ENCODE results near the gene IGFBP5. TPM values are rescaled to one million over a fixed set of nuclear protein-coding genes. Genes with fewer than 3 reads are reported as not detected.

IGFBP5 gene
- total RNA-seq, 1 experiment from 2014 or later: 3.9 TPM

- TF ChIP-seq EGR1 (IDR thresholded peaks at IDR 0.05; ENCODE audit: low read depth) (no peak), ZNF274 (IDR thresholded peaks at IDR 0.05; ENCODE audit: low read depth, low read length) (no peak), JUND (IDR thresholded peaks at IDR 0.05) (no peak), MAX (IDR thresholded peaks at IDR 0.05) (no peak), POLR2A (IDR thresholded peaks at IDR 0.05; ENCODE audit: borderline replicate concordance, extremely low read depth, insufficient read depth, insufficient read length) (no peak), FOSL1 (IDR thresholded peaks at IDR 0.05; ENCODE audit: low read depth) (no peak), SRF (IDR thresholded peaks at IDR 0.05; ENCODE audit: low read depth) (no peak), CEBPB (IDR thresholded peaks at IDR 0.05; ENCODE audit: low read depth) (no peak), EZH2phosphoT487 (IDR thresholded peaks at IDR 0.05; ENCODE audit: borderline replicate concordance) (no peak), ELF1 (IDR thresholded peaks at IDR 0.05; ENCODE audit: borderline replicate concordance, low read depth) (no peak), CBX3 (IDR thresholded peaks at IDR 0.05; ENCODE audit: low read depth) (no peak), SP1 (IDR thresholded peaks at IDR 0.05; ENCODE audit: low read depth) (no peak), TCF7L2 (IDR thresholded peaks at IDR 0.05; ENCODE audit: borderline replicate concordance, extremely low read depth, insufficient read depth, insufficient read length) (no peak), SIN3A (IDR thresholded peaks at IDR 0.05; ENCODE audit: low read depth) (no peak), ZBTB33 (IDR thresholded peaks at IDR 0.05; ENCODE audit: extremely low read depth, insufficient replicate concordance, low read length) (no peak), ATF3 (IDR thresholded peaks at IDR 0.05) (no peak), POLR2AphosphoS5 (IDR thresholded peaks at IDR 0.05; ENCODE audit: low read depth, low read length) (no peak), ZFX (IDR thresholded peaks at IDR 0.05) (no peak)
- Histone ChIP-seq H3K4me1 (ENCODE audit: control insufficient read depth in 1 of 2, insufficient read depth in 2 of 2, low read length in 2 of 2) (peaks cover 30 to 44% of the 10 kb centered on the region in 2 experiments), H4K20me1 (ENCODE audit: insufficient read depth) (no peaks in the 10 kb centered on the region), H3K36me3 (ENCODE audit: control insufficient read depth in 1 of 2, insufficient read depth in 2 of 2, low read length in 2 of 2) (no peaks in the 10 kb centered on the region), H3K27ac (ENCODE audit: low read depth, low read length) (no peak overlapping the region), H3K4me3 (replicated peaks in 1 of 2; ENCODE audit: low read depth in 1 of 2, low read length in 2 of 2) (peak overlapping the region; percentile 43 to 81), H3K9me2 (ENCODE audit: insufficient read depth) (no peaks in the 10 kb centered on the region), H3K9me3 (ENCODE audit: control insufficient read depth in 1 of 2, insufficient read depth in 1 of 2, low read depth in 1 of 2, low read length in 2 of 2) (no peaks in the 10 kb centered on the region), H2AFZ (ENCODE audit: low read depth, low read length, poor library complexity, severe bottlenecking) (peak overlapping the region; percentile 90), H3K9ac (ENCODE audit: low read length) (peak overlapping the region; percentile 52), H3K79me2 (ENCODE audit: insufficient read depth, low read length) (peaks cover 25% of the 10 kb centered on the region), H3K27me3 (ENCODE audit: insufficient read depth, low read length) (no peaks in the 10 kb centered on the region), H3K4me2 (ENCODE audit: low read length) (peak overlapping the region; percentile 95)
- ChIA-PET CTCF (no interaction called here), POLR2A (no interaction called here), RAD21 (ENCODE audit: low non-redundant PET in 1 of 2, low total read pairs in 2 of 2, uncharacterized antibody in 2 of 2, unreplicated experiment in 2 of 2) (no interaction called here)
- intact Hi-C loops (cut with micrococcal nuclease): no loop called here
- DNase-seq (ENCODE audit: low read depth, low spot score): no peak
- ATAC-seq: no peak
- BruUV-seq (replicated peaks): no TSS peak
These were observed 62.9 kb downstream of the IGFBP5 start for GRCh38 chr2:216632346-216632951.
